ENCODE results near the gene SPDYE5.
"Not testable (repeated sequence)": the region's sequence is repeated elsewhere in the genome, so short reads cannot be mapped to it uniquely, and the experiment has no call there.

SPDYE5 gene

GRCh38 chr7:75485979-75486643 lies 6.0 kb upstream of the SPDYE5 start, which contains the start of gene POM121C:
POM121C (minus strand) TSS chr7:75486299; CDS start chr7:75441496, 44,803 bp downstream.
- Histone ChIP-seq H2AFZ (ENCODE audit: low read length, unreplicated experiment) (peak within 1 kb of the TSS; percentile 85), H3K27ac (ENCODE audit: low read depth, low read length) (peak within 1 kb of the TSS; percentile 66)
- not testable (repeated sequence) for H3K27me3 ChIP-seq (ENCODE audit: insufficient read depth, low read length)

GRCh38 chr7:75509033-75509432 lies 16.9 kb downstream of the SPDYE5 start:
- not testable (repeated sequence) for H3K27me3 ChIP-seq (ENCODE audit: insufficient read depth, low read length); H3K27ac ChIP-seq (ENCODE audit: low read depth, low read length); H2AFZ ChIP-seq (ENCODE audit: low read length, unreplicated experiment); H3K79me2 ChIP-seq (ENCODE audit: control insufficient read depth, insufficient read depth, low read length, unreplicated experiment); H3K36me3 ChIP-seq (ENCODE audit: insufficient read depth, low read length); H3K4me1 ChIP-seq (ENCODE audit: control insufficient read depth, insufficient read depth, low read length, unreplicated experiment); H3K4me3 ChIP-seq (ENCODE audit: low read depth, low read length)

More at GRCh38 chr7:75485979-75486643, 6.0 kb upstream of the SPDYE5 start, which contains the start of gene POM121C:
- H3K4me1 ChIP-seq (ENCODE audit: control insufficient read depth, insufficient read depth, low read length, unreplicated experiment); H3K36me3 ChIP-seq (ENCODE audit: insufficient read depth, low read length); H3K79me2 ChIP-seq (ENCODE audit: control insufficient read depth, insufficient read depth, low read length, unreplicated experiment): not testable (repeated sequence)
- H3K4me3 ChIP-seq (ENCODE audit: low read depth, low read length) = peak within 1 kb of the TSS; percentile 81

- H3K27ac ChIP-seq (ENCODE audit: low read depth, low read length); H2AFZ ChIP-seq (ENCODE audit: low read length, unreplicated experiment); H3K27me3 ChIP-seq (ENCODE audit: insufficient read depth, low read length); H3K4me3 ChIP-seq (ENCODE audit: low read depth, low read length); H3K4me1 ChIP-seq (ENCODE audit: control insufficient read depth, insufficient read depth, low read length, unreplicated experiment): not testable (repeated sequence)
- H3K36me3 ChIP-seq (ENCODE audit: insufficient read depth, low read length) = peaks cover 24% of the 10 kb centered on the region
- H3K79me2 ChIP-seq (ENCODE audit: control insufficient read depth, insufficient read depth, low read length, unreplicated experiment) = peaks cover 19% of the 10 kb centered on the region
Observed at GRCh38 chr7:75518842-75519241, 26.7 kb downstream of the SPDYE5 start.

GRCh38 chr7:75521727-75522126 lies 29.6 kb downstream of the SPDYE5 start:
- peaks cover 33% of the 10 kb centered on the region for H3K36me3 ChIP-seq (ENCODE audit: insufficient read depth, low read length)
- not testable (repeated sequence) for H2AFZ ChIP-seq (ENCODE audit: low read length, unreplicated experiment); H3K27ac ChIP-seq (ENCODE audit: low read depth, low read length); H3K4me3 ChIP-seq (ENCODE audit: low read depth, low read length); H3K4me1 ChIP-seq (ENCODE audit: control insufficient read depth, insufficient read depth, low read length, unreplicated experiment); H3K27me3 ChIP-seq (ENCODE audit: insufficient read depth, low read length)
- H3K79me2 ChIP-seq (ENCODE audit: control insufficient read depth, insufficient read depth, low read length, unreplicated experiment) = peaks cover 40% of the 10 kb centered on the region

- peak overlapping the region; percentile 90 for H3K4me3 ChIP-seq (ENCODE audit: low read depth, low read length)
- H3K4me1 ChIP-seq (ENCODE audit: control insufficient read depth, insufficient read depth, low read length, unreplicated experiment); H3K27me3 ChIP-seq (ENCODE audit: insufficient read depth, low read length): not testable (repeated sequence)
- H2AFZ ChIP-seq (ENCODE audit: low read length, unreplicated experiment) = peak overlapping the region; percentile 46
- H3K27ac ChIP-seq (ENCODE audit: low read depth, low read length) = peak overlapping the region; percentile 52; the same call in 1 of the 2 replicates
- peaks cover 22% of the 10 kb centered on the region for H3K36me3 ChIP-seq (ENCODE audit: insufficient read depth, low read length)
- H3K79me2 ChIP-seq (ENCODE audit: control insufficient read depth, insufficient read depth, low read length, unreplicated experiment) = peaks cover 39% of the 10 kb centered on the region
Observed at GRCh38 chr7:75527224-75527722, 35.2 kb downstream of the SPDYE5 start.

- Histone ChIP-seq H3K79me2 (ENCODE audit: control insufficient read depth, insufficient read depth, low read length, unreplicated experiment) (peaks cover 14% of the 10 kb centered on the region), H3K4me1 (ENCODE audit: control insufficient read depth, insufficient read depth, low read length, unreplicated experiment) (peaks cover 10% of the 10 kb centered on the region), H3K4me3 (ENCODE audit: low read depth, low read length) (no peak overlapping the region), H3K27me3 (ENCODE audit: insufficient read depth, low read length) (no peaks in the 10 kb centered on the region), H2AFZ (ENCODE audit: low read length, unreplicated experiment) (no peak overlapping the region), H3K27ac (ENCODE audit: low read depth, low read length) (no peak overlapping the region), H3K36me3 (ENCODE audit: insufficient read depth, low read length) (no peaks in the 10 kb centered on the region)
Observed at GRCh38 chr7:75531359-75531821, 39.3 kb downstream of the SPDYE5 start.

GRCh38 chr7:75532639-75533038 lies 40.5 kb downstream of the SPDYE5 start:
- no peaks in the 10 kb centered on the region for H3K27me3 ChIP-seq (ENCODE audit: insufficient read depth, low read length)
- H3K4me3 ChIP-seq (ENCODE audit: low read depth, low read length) = no peak overlapping the region
- peaks cover 10% of the 10 kb centered on the region for H3K4me1 ChIP-seq (ENCODE audit: control insufficient read depth, insufficient read depth, low read length, unreplicated experiment)
- H2AFZ ChIP-seq (ENCODE audit: low read length, unreplicated experiment) = no peak overlapping the region
- peaks cover 2% of the 10 kb centered on the region; the same call in 1 of the 2 replicates for H3K36me3 ChIP-seq (ENCODE audit: insufficient read depth, low read length)
- no peak overlapping the region for H3K27ac ChIP-seq (ENCODE audit: low read depth, low read length)
- H3K79me2 ChIP-seq (ENCODE audit: control insufficient read depth, insufficient read depth, low read length, unreplicated experiment) = peaks cover 2% of the 10 kb centered on the region

- H3K27ac ChIP-seq (ENCODE audit: low read depth, low read length) = no peak overlapping the region
- peaks cover 10% of the 10 kb centered on the region for H3K4me1 ChIP-seq (ENCODE audit: control insufficient read depth, insufficient read depth, low read length, unreplicated experiment)
- H2AFZ ChIP-seq (ENCODE audit: low read length, unreplicated experiment) = no peak overlapping the region
- H3K79me2 ChIP-seq (ENCODE audit: control insufficient read depth, insufficient read depth, low read length, unreplicated experiment) = no peaks in the 10 kb centered on the region
- no peak overlapping the region for H3K4me3 ChIP-seq (ENCODE audit: low read depth, low read length)
- H3K27me3 ChIP-seq (ENCODE audit: insufficient read depth, low read length) = no peaks in the 10 kb centered on the region
- H3K36me3 ChIP-seq (ENCODE audit: insufficient read depth, low read length) = peaks cover 2% of the 10 kb centered on the region; the same call in 1 of the 2 replicates
Observed at GRCh38 chr7:75533926-75534325, 41.8 kb downstream of the SPDYE5 start.

GRCh38 chr7:75534727-75535307 lies 42.7 kb downstream of the SPDYE5 start:
- Histone ChIP-seq H3K4me3 (ENCODE audit: low read depth, low read length) (no peak overlapping the region), H3K36me3 (ENCODE audit: insufficient read depth, low read length) (peaks cover 2% of the 10 kb centered on the region; the same call in 1 of the 2 replicates)

GRCh38 chr7:75536491-75536890 lies 44.4 kb downstream of the SPDYE5 start:
- no peak overlapping the region for H2AFZ ChIP-seq (ENCODE audit: low read length, unreplicated experiment)
- H3K4me1 ChIP-seq (ENCODE audit: control insufficient read depth, insufficient read depth, low read length, unreplicated experiment) = peaks cover 10% of the 10 kb centered on the region
- no peak overlapping the region for H3K4me3 ChIP-seq (ENCODE audit: low read depth, low read length)
- H3K36me3 ChIP-seq (ENCODE audit: insufficient read depth, low read length) = peaks cover 2% of the 10 kb centered on the region; the same call in 1 of the 2 replicates
- no peaks in the 10 kb centered on the region for H3K27me3 ChIP-seq (ENCODE audit: insufficient read depth, low read length)
- no peaks in the 10 kb centered on the region for H3K79me2 ChIP-seq (ENCODE audit: control insufficient read depth, insufficient read depth, low read length, unreplicated experiment)
- H3K27ac ChIP-seq (ENCODE audit: low read depth, low read length) = no peak overlapping the region

More at GRCh38 chr7:75534727-75535307, 42.7 kb downstream of the SPDYE5 start:
- H3K27ac ChIP-seq (ENCODE audit: low read depth, low read length) = no peak overlapping the region
- H2AFZ ChIP-seq (ENCODE audit: low read length, unreplicated experiment) = no peak overlapping the region
- peaks cover 10% of the 10 kb centered on the region for H3K4me1 ChIP-seq (ENCODE audit: control insufficient read depth, insufficient read depth, low read length, unreplicated experiment)
- H3K27me3 ChIP-seq (ENCODE audit: insufficient read depth, low read length) = no peaks in the 10 kb centered on the region
- no peaks in the 10 kb centered on the region for H3K79me2 ChIP-seq (ENCODE audit: control insufficient read depth, insufficient read depth, low read length, unreplicated experiment)

Data from ACC112 (cell line).